CD14-positive monocyte (primary cell): Measurements from ENCODE around the gene ATP23. TPM values are rescaled to one million over a fixed set of nuclear protein-coding genes. Genes with fewer than 3 reads are reported as not detected.

Source experiments
- DNase-seq, 3 donors: peaks; one replicate each; pipeline ENCODE4 v3.0.0-alpha.2; 2011 to 2022
- H2AFZ ChIP-seq: 2 replicates; pipeline ENCODE4 v1.6.0; 2012; ENCODE audit warnings: mild to moderate bottlenecking, low read depth, low read length, inconsistent platforms; ENCODE audit not compliant: insufficient read depth, poor library complexity, severe bottlenecking
- H3K27ac ChIP-seq, 2 donors: 1 replicate in 1 of 2; 2 replicates in 1 of 2; pipeline ENCODE4 v1.5.1; 2012 to 2013; ENCODE audit warnings: low read length in 2 of 2, control low read depth in 1 of 2, inconsistent platforms in 1 of 2, low read depth in 1 of 2, mild to moderate bottlenecking in 1 of 2
- H3K27me3 ChIP-seq, 2 donors: one replicate each; pipeline versions ENCODE4 v1.6.0 to v1.6.1; 2011 to 2013; ENCODE audit warnings: low read length in 2 of 2; ENCODE audit not compliant: control insufficient read depth in 2 of 2, insufficient read depth in 2 of 2
- H3K36me3 ChIP-seq, 2 donors: replicated peaks in 1 of 2; 1 replicate in 1 of 2; 2 replicates in 1 of 2; pipeline versions ENCODE4 v1.5.1 to v1.6.1; 2012 to 2013; ENCODE audit warnings: low read length in 2 of 2, control low read depth in 1 of 2, inconsistent platforms in 1 of 2, mild to moderate bottlenecking in 1 of 2; ENCODE audit not compliant: insufficient read depth in 2 of 2, control insufficient read depth in 1 of 2
- H3K4me1 ChIP-seq, 2 donors: 1 replicate in 1 of 2; 2 replicates in 1 of 2; pipeline versions ENCODE4 v1.5.1 to v1.6.1; 2012 to 2013; ENCODE audit warnings: low read length in 2 of 2, control low read depth in 1 of 2, inconsistent platforms in 1 of 2, mild to moderate bottlenecking in 1 of 2, moderate library complexity in 1 of 2; ENCODE audit not compliant: insufficient read depth in 2 of 2, control insufficient read depth in 1 of 2
- H3K4me2 ChIP-seq: replicated peaks from 2 replicates; pipeline ENCODE3; 2012; ENCODE audit warnings: low read length, moderate library complexity, mild to moderate bottlenecking; ENCODE audit not compliant: poor library complexity, severe bottlenecking; ENCODE audit errors: extremely low read depth
- H3K4me3 ChIP-seq, 3 experiments: fragments of 200-600 bp in 1 of 3; sonication (generic) in 1 of 3; replicated peaks in 1 of 3; 1 replicate in 2 of 3; 2 replicates in 1 of 3; pipeline ENCODE4 v1.5.1; 2011 to 2013; ENCODE audit warnings: low read length in 3 of 3, mild to moderate bottlenecking in 3 of 3, control low read depth in 2 of 3, low read depth in 2 of 3, inconsistent platforms in 1 of 3, moderate library complexity in 1 of 3
- H3K79me2 ChIP-seq: 2 replicates; pipeline ENCODE4 v1.6.0; 2012; ENCODE audit warnings: mild to moderate bottlenecking, control low read depth, inconsistent platforms, low read length, moderate library complexity; ENCODE audit not compliant: insufficient read depth
- H3K9ac ChIP-seq: 2 replicates; pipeline ENCODE4 v1.6.0; 2017; ENCODE audit warnings: low read length, mild to moderate bottlenecking; ENCODE audit not compliant: insufficient read depth, poor library complexity, severe bottlenecking
- H3K9me3 ChIP-seq, 2 donors: replicated peaks in 1 of 2; 1 replicate in 1 of 2; 2 replicates in 1 of 2; pipeline versions ENCODE4 v1.5.1 to v1.6.1; 2012 to 2013; ENCODE audit warnings: low read length in 2 of 2, control low read depth in 1 of 2; ENCODE audit not compliant: control insufficient read depth in 1 of 2, insufficient read depth in 1 of 2
- H4K20me1 ChIP-seq: 2 replicates; pipeline ENCODE4 v1.6.0; 2012; ENCODE audit warnings: mild to moderate bottlenecking, low read length, control low read depth, moderate library complexity; ENCODE audit not compliant: insufficient read depth
- H3K27ac Mint-ChIP-seq, 7 donors: one replicate each; pipeline ENCODE4 v1.8.0; 2020; ENCODE audit warnings: mild to moderate bottlenecking in 7 of 7, mixed read lengths in 7 of 7, moderate library complexity in 6 of 7, inconsistent platforms in 2 of 7
- H3K27me3 Mint-ChIP-seq, 3 donors: one replicate each; pipeline ENCODE4 v1.8.0; 2021 to 2022; ENCODE audit warnings: low read depth in 3 of 3, mild to moderate bottlenecking in 3 of 3, mixed read lengths in 3 of 3, moderate library complexity in 3 of 3, inconsistent platforms in 1 of 3
- H3K36me3 Mint-ChIP-seq, 2 donors: one replicate each; pipeline ENCODE4 v1.8.0; 2020; ENCODE audit warnings: mixed read lengths in 2 of 2, inconsistent platforms in 1 of 2, mild to moderate bottlenecking in 1 of 2
- H3K4me1 Mint-ChIP-seq: one replicate; pipeline ENCODE4 v1.8.0; 2020; ENCODE audit warnings: mild to moderate bottlenecking, mixed read lengths
- H3K4me3 Mint-ChIP-seq, 2 donors: one replicate each; pipeline ENCODE4 v1.8.0; 2020; ENCODE audit warnings: mild to moderate bottlenecking in 2 of 2, mixed read lengths in 2 of 2, moderate library complexity in 1 of 2
- H3K9me3 Mint-ChIP-seq, 7 donors: one replicate each; pipeline ENCODE4 v1.8.0; 2020 to 2022; ENCODE audit warnings: mixed read lengths in 7 of 7, mild to moderate bottlenecking in 6 of 7, moderate library complexity in 6 of 7, inconsistent platforms in 2 of 7
- CTCF ChIP-seq: fragments of 200-600 bp; IDR thresholded peaks from one replicate; pipeline ENCODE4 v1.8.0; 2022; ENCODE audit warnings: antibody characterized with exemption, mild to moderate bottlenecking
- WGBS: methylation state at CpG from one replicate; pipeline ENCODE4 v1.1.5; 2013; ENCODE audit warnings: missing lambda C conversion rate; ENCODE audit not compliant: insufficient coverage; 5-methylcytosine and 5-hydroxymethylcytosine counted together
- intact Hi-C, 2 donors: fragments of 100-400 bp; cut with micrococcal nuclease; formaldehyde crosslinking; loops; one replicate each; pipeline versions ENCODE4 v1.15.0 to v1.15.1; 2023
- polyA plus RNA-seq, 3 donors: library from polyadenylated mRNA; depleted of rRNA in 1 of 3; unstranded in 2 of 3; stranded (reverse) in 1 of 3; fragments of 300-500 nt in 2 of 3; fragments of >200 nt in 1 of 3; fragmentation: Illumina TruSeq in 2 of 3; gene quantifications; 1 replicate in 2 of 3; 2 replicates in 1 of 3; pipeline ENCODE4 v1.2.3, GENCODE V29; 2012 to 2021

Gene ATP23
- polyA plus RNA-seq, 3 donors: 12.4 to 27.5 (median 24.8) TPM

DNA sequence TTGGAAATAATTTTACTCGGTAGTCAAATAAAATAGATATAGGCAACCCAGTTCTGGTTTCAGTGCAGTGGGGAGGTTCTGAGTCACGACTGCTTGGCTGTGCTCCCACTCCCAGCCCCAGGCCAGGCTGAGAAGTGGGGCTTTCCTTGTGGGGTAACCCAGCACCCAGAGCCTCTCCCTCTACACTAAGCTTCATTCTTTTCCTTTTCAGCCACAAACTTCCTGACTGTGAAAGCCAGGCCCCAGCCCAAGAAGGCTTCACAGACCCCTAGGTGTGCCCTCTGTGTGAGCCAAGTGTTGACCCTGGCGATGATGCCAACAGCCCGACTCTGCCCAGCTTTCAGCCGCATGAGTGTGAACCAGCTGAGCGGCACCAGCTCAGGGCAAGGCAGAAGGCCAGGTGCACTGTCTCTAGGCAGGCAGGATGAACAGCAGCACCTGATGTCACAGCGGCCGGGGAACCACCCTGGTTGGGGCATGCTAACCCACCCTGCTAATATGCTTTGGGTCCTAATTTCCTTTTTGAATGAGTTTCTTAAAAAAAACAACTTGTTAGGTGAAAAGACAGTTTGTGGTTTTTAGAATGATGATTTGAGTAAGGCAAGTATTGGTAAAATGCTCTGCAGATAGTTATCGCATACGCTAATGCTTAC is 42.2 kb upstream of the ATP23 start:
- TF ChIP-seq CTCF: no peak
- Histone ChIP-seq H3K79me2 (no peaks in the 10 kb centered on the region), H3K36me3 (no peaks in the 10 kb centered on the region), H3K4me1 (peaks cover 21 to 30% of the 10 kb centered on the region in 2 donors), H3K27ac (no peak overlapping the region), H3K27me3 (peaks cover 9 to 21% of the 10 kb centered on the region in 2 donors), H2AFZ (peak overlapping the region; percentile 23), H3K9ac (no peak overlapping the region), H4K20me1 (no peaks in the 10 kb centered on the region), H3K9me3 (no peaks in the 10 kb centered on the region), H3K4me2 (no peak overlapping the region), H3K4me3 (no peak overlapping the region)
- Mint-ChIP-seq H3K4me3 (no peak overlapping the region), H3K4me1 (peaks cover 37% of the 10 kb centered on the region), H3K36me3 (peaks cover 0 to 1% of the 10 kb centered on the region in 2 donors), H3K9me3 (no peaks in the 10 kb centered on the region), H3K27ac (peak overlapping the region in 3 of 7 donors; percentile 5 to 83 (median 30)), H3K27me3 (peaks cover 18 to 35% (median 29%) of the 10 kb centered on the region in 3 donors)
- peak in 2 of 3 donors; percentile 6 to 61 for DNase-seq
- intact Hi-C loops: no loop called here
- WGBS: 0% methylated on average over 4 of the region's 10 CpGs

DNA sequence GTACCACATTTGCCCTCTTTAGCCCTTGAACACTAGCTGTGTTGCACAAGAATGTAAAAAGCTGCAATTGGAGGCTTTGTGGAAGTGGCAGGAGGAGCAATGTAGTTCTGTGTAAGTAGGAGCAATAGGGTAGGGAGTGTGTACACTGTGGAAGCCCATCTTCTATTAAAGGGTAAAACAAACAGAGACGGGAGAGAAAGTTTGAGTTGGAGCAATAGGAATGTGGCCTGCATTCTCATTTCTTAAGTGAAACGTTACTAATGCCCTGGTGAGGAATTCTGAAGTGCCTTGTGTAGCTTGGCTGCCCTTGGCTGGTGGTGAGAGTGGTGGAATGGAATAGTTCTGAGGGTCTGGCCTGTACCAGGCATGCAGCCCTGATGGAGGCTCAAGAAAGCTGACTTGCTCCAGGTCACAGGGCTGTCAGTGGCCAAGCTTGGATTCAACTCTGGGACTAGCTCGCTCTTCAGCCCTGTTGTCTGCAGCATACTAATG is 38.8 kb upstream of the ATP23 start:
- Mint-ChIP-seq H3K9me3 (no peaks in the 10 kb centered on the region), H3K4me3 (no peak overlapping the region), H3K4me1 (peaks cover 23% of the 10 kb centered on the region), H3K27me3 (peaks cover 1 to 15% (median 10%) of the 10 kb centered on the region in 3 donors), H3K27ac (no peak overlapping the region), H3K36me3 (no peaks in the 10 kb centered on the region)
- Histone ChIP-seq H2AFZ (no peak overlapping the region), H3K4me2 (no peak overlapping the region), H3K36me3 (no peaks in the 10 kb centered on the region), H3K4me1 (peaks cover 9 to 11% of the 10 kb centered on the region in 2 donors), H3K9me3 (no peaks in the 10 kb centered on the region), H3K4me3 (no peak overlapping the region), H3K27me3 (peaks cover 0 to 2% of the 10 kb centered on the region in 2 donors), H3K79me2 (no peaks in the 10 kb centered on the region), H4K20me1 (no peaks in the 10 kb centered on the region), H3K27ac (no peak overlapping the region), H3K9ac (no peak overlapping the region)
- intact Hi-C loops: no loop called here
- WGBS: 100% methylated on average over 2 of the region's 3 CpGs
- no peak for DNase-seq
- no peak for TF ChIP-seq CTCF
